ENCODE data around the gene FOXP2. TPM values are rescaled to one million over a fixed set of nuclear protein-coding genes. Genes with fewer than 3 reads are reported as not detected.

FOXP2 gene
- total RNA-seq, 4 donors from 2014 or later = 11.8 to 25.8 (median 17.2) TPM

DNA sequence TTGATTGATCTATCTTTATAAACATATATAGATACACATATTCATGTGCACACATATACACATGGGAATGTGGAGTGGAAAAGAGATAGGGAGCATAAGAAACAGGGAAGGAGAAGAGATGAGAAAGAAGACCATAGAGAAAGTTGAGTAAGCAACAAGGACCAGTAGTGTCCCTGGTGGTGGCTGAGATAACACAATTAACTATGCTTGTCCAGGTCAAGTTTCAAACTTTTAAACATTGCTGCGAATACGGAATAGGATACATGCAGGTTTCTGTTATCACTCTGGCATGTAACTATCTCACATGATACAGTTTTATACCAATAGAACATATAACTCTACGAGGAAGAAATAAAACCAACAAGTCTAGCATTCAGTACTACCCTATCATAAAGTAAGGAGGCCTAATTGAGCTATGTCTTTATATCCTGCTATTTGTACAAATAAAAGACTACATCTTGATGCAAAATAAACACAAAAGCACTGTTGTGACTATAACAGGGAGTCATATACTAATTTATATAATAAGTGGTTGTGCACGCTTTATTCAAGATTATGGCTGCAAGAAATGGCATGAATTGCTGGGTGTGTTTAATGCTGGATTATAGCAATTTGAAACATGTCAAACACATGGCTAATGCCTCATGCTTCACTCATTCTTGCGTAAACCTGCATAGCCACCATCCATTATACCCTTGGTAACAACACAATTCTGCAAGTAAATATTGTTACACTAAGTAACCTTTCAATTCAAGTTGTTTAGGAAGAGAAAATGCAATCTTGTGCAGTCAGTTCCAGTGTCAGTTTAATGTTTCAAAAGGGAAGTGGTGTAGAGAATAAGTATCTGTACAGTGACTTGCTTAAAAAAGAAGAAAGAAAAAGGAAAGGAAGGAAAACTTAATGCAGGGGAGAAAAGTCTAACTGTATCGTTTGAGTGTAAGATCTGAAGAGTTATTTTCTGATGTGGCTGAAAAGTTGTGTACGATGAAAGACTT, 8.2 kb downstream of the FOXP2 start:
- TF ChIP-seq EP300 (IDR thresholded peaks at IDR 0.05) (no peak), POLR2A (IDR thresholded peaks at IDR 0.05) (no peak)
- TF ChIP-seq, protein P1, sequence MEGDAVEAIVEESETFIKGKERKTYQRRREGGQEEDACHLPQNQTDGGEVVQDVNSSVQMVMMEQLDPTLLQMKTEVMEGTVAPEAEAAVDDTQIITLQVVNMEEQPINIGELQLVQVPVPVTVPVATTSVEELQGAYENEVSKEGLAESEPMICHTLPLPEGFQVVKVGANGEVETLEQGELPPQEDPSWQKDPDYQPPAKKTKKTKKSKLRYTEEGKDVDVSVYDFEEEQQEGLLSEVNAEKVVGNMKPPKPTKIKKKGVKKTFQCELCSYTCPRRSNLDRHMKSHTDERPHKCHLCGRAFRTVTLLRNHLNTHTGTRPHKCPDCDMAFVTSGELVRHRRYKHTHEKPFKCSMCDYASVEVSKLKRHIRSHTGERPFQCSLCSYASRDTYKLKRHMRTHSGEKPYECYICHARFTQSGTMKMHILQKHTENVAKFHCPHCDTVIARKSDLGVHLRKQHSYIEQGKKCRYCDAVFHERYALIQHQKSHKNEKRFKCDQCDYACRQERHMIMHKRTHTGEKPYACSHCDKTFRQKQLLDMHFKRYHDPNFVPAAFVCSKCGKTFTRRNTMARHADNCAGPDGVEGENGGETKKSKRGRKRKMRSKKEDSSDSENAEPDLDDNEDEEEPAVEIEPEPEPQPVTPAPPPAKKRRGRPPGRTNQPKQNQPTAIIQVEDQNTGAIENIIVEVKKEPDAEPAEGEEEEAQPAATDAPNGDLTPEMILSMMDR (IDR thresholded peaks at IDR 0.05) = no peak
- WGBS, 2 donors = 90 to 92% methylated on average over 7 of the region's 7 CpGs
- Histone ChIP-seq H3K4me3 (no peak overlapping the region), H3K27ac (no peak overlapping the region), H3K4me1 (no peaks in the 10 kb centered on the region), H3K27me3 (no peaks in the 10 kb centered on the region), H3K9me3 (no peaks in the 10 kb centered on the region), H3K36me3 (no peaks in the 10 kb centered on the region)
- no peak for DNase-seq (ENCODE audit: low spot score in 2 of 2)

GRCh38 chr7:114426382-114426781, 11.8 kb downstream of the FOXP2 start:
- no peak for TF ChIP-seq POLR2A (IDR thresholded peaks at IDR 0.05)
- no peak for TF ChIP-seq EP300 (IDR thresholded peaks at IDR 0.05)
- TF ChIP-seq, protein P1 (IDR thresholded peaks at IDR 0.05) = no peak
- Histone ChIP-seq H3K27me3 (no peaks in the 10 kb centered on the region), H3K36me3 (no peaks in the 10 kb centered on the region), H3K4me1 (no peaks in the 10 kb centered on the region), H3K9me3 (no peaks in the 10 kb centered on the region), H3K4me3 (no peak overlapping the region), H3K27ac (no peak overlapping the region)
- DNase-seq (ENCODE audit: low spot score in 2 of 2) = no peak
- 79 to 84% methylated on average over 2 of the region's 2 CpGs for WGBS, 2 donors

GRCh38 chr7:114426824-114427223, 12.2 kb downstream of the FOXP2 start:
- H3K9me3 ChIP-seq = no peaks in the 10 kb centered on the region
- no peaks in the 10 kb centered on the region for H3K27me3 ChIP-seq
- DNase-seq (ENCODE audit: low spot score in 2 of 2) = no peak
- H3K4me1 ChIP-seq = no peaks in the 10 kb centered on the region
- no peaks in the 10 kb centered on the region for H3K36me3 ChIP-seq
- no peak overlapping the region for H3K4me3 ChIP-seq
- 53 to 67% methylated on average over 4 of the region's 4 CpGs for WGBS, 2 donors
- no peak overlapping the region for H3K27ac ChIP-seq
- no peak for TF ChIP-seq POLR2A (IDR thresholded peaks at IDR 0.05)
- no peak for TF ChIP-seq EP300 (IDR thresholded peaks at IDR 0.05)
- TF ChIP-seq, protein P1 (IDR thresholded peaks at IDR 0.05) = no peak

- 89 to 91% methylated on average over 1 of the region's 1 CpG for WGBS, 2 donors
- TF ChIP-seq POLR2A (IDR thresholded peaks at IDR 0.05) (no peak), EP300 (IDR thresholded peaks at IDR 0.05) (no peak)
- TF ChIP-seq, protein P1 (IDR thresholded peaks at IDR 0.05) = no peak
- H3K27ac ChIP-seq = no peak overlapping the region
- no peak overlapping the region for H3K4me3 ChIP-seq
- no peaks in the 10 kb centered on the region for H3K4me1 ChIP-seq
- no peaks in the 10 kb centered on the region for H3K36me3 ChIP-seq
- DNase-seq (ENCODE audit: low spot score in 2 of 2) = no peak
- no peaks in the 10 kb centered on the region for H3K27me3 ChIP-seq
- no peaks in the 10 kb centered on the region for H3K9me3 ChIP-seq
These were observed 13.6 kb downstream of the FOXP2 start for GRCh38 chr7:114428211-114428610.

GRCh38 chr7:114431189-114431588, 16.6 kb downstream of the FOXP2 start:
- Histone ChIP-seq H3K9me3 (no peaks in the 10 kb centered on the region), H3K4me1 (no peaks in the 10 kb centered on the region), H3K27me3 (no peaks in the 10 kb centered on the region), H3K4me3 (no peak overlapping the region), H3K27ac (no peak overlapping the region), H3K36me3 (no peaks in the 10 kb centered on the region)
- TF ChIP-seq, protein P1 (IDR thresholded peaks at IDR 0.05) = no peak
- TF ChIP-seq POLR2A (IDR thresholded peaks at IDR 0.05) (no peak), EP300 (IDR thresholded peaks at IDR 0.05) (no peak)
- DNase-seq (ENCODE audit: low spot score in 2 of 2) = no peak
- 92 to 94% methylated on average over 5 of the region's 5 CpGs for WGBS, 2 donors
